NB4 (cell line): ENCODE measurements around the gene DIRAS1.

Experiments used
- MYC ChIP-seq: IDR thresholded peaks from 2 replicates; pipeline ENCODE4 v1.6.1; 2011; ENCODE audit warnings: low read depth, low read length
- POLR2A ChIP-seq: IDR thresholded peaks from 2 replicates; pipeline ENCODE4 v1.6.1; 2011; ENCODE audit warnings: mild to moderate bottlenecking; ENCODE audit not compliant: insufficient read length; ENCODE audit errors: extremely low read depth
- TF ChIP-seq, protein P1 (sequence below): IDR thresholded peaks from one replicate; pipeline ENCODE4 v1.5.1; 2012; ENCODE audit warnings: low read depth, low read length
- TF ChIP-seq, protein P2 (sequence below): IDR thresholded peaks from 2 replicates; pipeline ENCODE4 v1.6.1; 2011; ENCODE audit warnings: low read depth, low read length

DNA sequence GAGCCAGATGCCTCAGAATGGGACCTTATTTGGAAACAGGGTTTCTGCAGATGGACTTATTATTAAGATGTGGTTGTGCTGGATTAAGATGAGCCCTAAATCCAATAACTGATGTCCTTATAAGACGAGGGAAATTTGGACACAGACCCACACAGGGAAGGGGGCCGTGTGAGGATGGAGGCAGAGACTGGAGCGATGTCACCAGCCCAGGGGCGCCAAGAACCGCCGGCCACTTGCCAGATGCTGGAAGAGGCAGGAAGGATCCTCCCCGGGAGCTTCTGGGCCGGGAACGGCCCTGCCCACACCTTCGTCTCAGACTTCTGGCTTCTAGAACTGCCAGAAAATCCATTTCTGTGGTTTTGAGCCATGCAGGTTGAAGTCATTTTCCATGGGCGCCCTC lies 45.3 kb downstream of the DIRAS1 start:
- TF ChIP-seq, protein P1, sequence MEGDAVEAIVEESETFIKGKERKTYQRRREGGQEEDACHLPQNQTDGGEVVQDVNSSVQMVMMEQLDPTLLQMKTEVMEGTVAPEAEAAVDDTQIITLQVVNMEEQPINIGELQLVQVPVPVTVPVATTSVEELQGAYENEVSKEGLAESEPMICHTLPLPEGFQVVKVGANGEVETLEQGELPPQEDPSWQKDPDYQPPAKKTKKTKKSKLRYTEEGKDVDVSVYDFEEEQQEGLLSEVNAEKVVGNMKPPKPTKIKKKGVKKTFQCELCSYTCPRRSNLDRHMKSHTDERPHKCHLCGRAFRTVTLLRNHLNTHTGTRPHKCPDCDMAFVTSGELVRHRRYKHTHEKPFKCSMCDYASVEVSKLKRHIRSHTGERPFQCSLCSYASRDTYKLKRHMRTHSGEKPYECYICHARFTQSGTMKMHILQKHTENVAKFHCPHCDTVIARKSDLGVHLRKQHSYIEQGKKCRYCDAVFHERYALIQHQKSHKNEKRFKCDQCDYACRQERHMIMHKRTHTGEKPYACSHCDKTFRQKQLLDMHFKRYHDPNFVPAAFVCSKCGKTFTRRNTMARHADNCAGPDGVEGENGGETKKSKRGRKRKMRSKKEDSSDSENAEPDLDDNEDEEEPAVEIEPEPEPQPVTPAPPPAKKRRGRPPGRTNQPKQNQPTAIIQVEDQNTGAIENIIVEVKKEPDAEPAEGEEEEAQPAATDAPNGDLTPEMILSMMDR = no peak
- TF ChIP-seq POLR2A = no peak
- TF ChIP-seq, protein P2, sequence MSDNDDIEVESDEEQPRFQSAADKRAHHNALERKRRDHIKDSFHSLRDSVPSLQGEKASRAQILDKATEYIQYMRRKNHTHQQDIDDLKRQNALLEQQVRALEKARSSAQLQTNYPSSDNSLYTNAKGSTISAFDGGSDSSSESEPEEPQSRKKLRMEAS = no peak
- TF ChIP-seq MYC = no peak
